ENCODE measurements around the gene RNF126.
"Not testable (repeated sequence)": the region's sequence is repeated elsewhere in the genome, so short reads cannot be mapped to it uniquely, and the experiment has no call there.

The RNF126 gene

DNA sequence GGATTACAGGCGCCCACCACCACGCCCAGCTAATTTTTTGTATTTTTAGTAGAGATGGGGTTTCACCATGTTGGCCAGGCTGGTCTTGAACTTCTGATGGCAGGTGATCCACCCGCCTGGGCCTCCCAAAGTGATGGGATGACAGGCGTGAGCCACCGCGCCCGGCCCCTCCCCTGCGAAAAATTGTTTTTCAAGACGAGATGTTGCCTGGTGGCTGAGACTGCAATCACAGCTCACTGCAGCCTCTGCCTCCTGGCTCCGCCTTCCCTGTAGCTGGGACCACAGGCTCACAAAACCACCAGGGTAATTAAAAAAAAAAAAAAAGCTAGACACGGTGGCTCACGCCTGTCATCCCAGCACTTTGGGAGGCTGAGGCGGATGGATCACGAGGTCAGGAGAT lies 36.9 kb upstream of the RNF126 start:
- H3K4me3 ChIP-seq (ENCODE audit: low read length); H3K27ac ChIP-seq (ENCODE audit: low read length); H3K27me3 ChIP-seq (ENCODE audit: control insufficient read depth, insufficient read depth, low read length); H3K9ac ChIP-seq (ENCODE audit: low read length); H3K36me3 ChIP-seq (ENCODE audit: control insufficient read depth, low read depth, low read length); H3K9me3 ChIP-seq (ENCODE audit: control insufficient read depth, low read depth, low read length); H3K4me1 ChIP-seq (ENCODE audit: control insufficient read depth, low read depth, low read length): not testable (repeated sequence)

DNA sequence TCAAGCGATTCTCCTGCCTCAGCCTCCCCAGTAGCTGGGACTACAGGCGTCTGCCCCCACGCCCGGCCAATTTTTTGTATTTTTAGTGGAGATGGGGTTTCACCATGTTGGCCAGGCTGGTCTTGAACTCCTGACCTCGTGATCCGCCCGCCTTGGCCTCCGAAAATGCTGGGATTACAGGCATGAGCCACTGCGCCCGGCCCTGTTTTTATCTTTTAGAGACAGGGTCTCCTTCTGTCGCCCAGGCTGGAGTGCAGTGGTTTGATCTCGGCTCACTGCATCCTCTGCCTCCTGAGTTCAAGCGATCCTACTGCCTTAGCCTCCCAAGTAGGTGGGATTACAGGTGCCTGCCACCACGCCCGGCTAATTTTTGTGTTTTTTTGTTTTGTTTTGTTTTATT lies 35.5 kb upstream of the RNF126 start:
- not testable (repeated sequence) for H3K27me3 ChIP-seq (ENCODE audit: control insufficient read depth, insufficient read depth, low read length); H3K9ac ChIP-seq (ENCODE audit: low read length); H3K9me3 ChIP-seq (ENCODE audit: control insufficient read depth, low read depth, low read length); H3K4me3 ChIP-seq (ENCODE audit: low read length); H3K27ac ChIP-seq (ENCODE audit: low read length); H3K36me3 ChIP-seq (ENCODE audit: control insufficient read depth, low read depth, low read length); H3K4me1 ChIP-seq (ENCODE audit: control insufficient read depth, low read depth, low read length)

DNA sequence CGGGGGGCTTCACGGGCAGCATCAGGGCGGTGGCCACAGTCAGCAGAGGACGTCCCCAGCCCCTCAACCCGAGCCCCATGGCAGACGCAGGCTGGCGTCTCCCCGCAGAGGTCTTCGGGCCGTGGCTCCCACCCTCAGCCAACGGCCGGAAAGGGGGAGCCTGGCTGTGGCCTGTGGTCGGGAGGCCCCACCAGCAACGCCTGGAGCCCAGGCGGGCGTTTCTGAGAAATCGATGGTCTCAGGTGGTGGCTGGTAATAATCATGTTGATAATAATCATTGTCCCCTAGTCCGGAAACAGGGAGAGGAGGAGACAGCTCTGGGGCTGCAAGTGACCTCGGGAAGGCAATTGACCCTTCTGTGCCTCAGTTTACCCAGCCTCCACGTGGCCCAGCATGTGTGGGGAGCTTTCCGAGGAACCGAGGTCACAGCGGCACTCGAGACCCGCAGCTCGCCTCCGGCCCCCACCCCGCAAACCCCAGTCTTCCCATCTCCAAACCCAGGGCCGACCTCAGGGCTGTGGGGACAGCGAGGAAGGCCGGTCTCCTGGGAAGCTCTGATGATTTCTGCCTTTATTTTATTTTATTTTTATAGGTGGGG lies 32.4 kb upstream of the RNF126 start, which contains the start of gene PRSS57:
PRSS57 (minus strand) TSS at position 101 of the 598 bp plus-strand sequence; CDS start at position 79, 22 bp downstream.
- no peak within 1 kb of the TSS for H3K4me3 ChIP-seq (ENCODE audit: low read length)
- no peak within 1 kb of the TSS for H3K27ac ChIP-seq (ENCODE audit: low read length)
- no peaks in the 10 kb centered on the region for H3K9me3 ChIP-seq (ENCODE audit: control insufficient read depth, low read depth, low read length)
- no peaks in the 10 kb centered on the region for H3K27me3 ChIP-seq (ENCODE audit: control insufficient read depth, insufficient read depth, low read length)
- no peak within 1 kb of the TSS for H3K9ac ChIP-seq (ENCODE audit: low read length)
- H3K36me3 ChIP-seq (ENCODE audit: control insufficient read depth, low read depth, low read length) = no peaks in the 10 kb centered on the region
- no peaks in the 10 kb centered on the region for H3K4me1 ChIP-seq (ENCODE audit: control insufficient read depth, low read depth, low read length)

DNA sequence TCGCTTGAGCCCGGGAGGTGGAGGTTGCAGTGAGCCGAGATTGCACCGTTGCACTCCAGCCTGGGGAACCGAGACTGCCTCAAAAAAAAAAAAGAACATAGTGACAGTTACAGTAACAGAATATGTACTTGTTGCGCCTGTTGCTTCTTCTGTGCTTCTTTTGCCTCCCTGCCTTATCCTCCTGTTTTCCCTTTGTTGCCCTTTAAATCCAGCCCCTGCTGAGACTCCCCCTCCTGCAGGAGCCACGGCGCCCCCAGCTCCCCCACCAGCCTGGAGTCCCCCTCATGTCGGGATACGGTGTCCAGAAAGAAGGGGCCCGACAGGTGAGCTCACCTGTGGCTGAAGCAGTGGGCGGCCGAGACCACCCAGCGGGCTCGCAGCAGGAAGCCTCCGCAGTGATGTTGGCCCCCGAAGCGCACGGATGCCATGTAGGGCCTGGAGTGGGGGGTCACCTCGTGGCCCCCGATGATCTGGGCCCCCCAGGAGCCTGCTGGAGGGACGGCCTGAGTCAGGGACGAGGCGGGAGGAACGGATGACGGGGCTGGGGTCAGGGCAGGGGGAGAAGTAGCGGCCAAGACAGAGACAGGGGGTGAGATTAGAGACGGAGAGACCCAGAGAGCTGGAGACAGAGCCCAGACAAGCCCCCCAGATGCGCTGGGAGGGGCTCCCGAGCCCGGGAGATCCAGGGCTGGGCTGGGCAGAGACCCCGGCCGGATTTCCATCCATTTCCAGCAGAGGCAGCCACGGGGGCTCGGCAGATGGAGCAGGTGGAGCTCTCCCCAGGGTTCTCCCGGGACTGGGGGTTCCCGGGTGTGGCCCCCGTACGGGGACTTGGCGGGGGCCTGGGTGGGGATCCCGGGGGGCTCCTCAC lies 31.7 kb upstream of the RNF126 start:
- no peak overlapping the region for H3K27ac ChIP-seq (ENCODE audit: low read length)
- no peak overlapping the region for H3K4me3 ChIP-seq (ENCODE audit: low read length)
- H3K36me3 ChIP-seq (ENCODE audit: control insufficient read depth, low read depth, low read length) = no peaks in the 10 kb centered on the region
- no peak overlapping the region for H3K9ac ChIP-seq (ENCODE audit: low read length)
- H3K4me1 ChIP-seq (ENCODE audit: control insufficient read depth, low read depth, low read length) = no peaks in the 10 kb centered on the region
- no peaks in the 10 kb centered on the region for H3K9me3 ChIP-seq (ENCODE audit: control insufficient read depth, low read depth, low read length)
- no peaks in the 10 kb centered on the region for H3K27me3 ChIP-seq (ENCODE audit: control insufficient read depth, insufficient read depth, low read length)

DNA sequence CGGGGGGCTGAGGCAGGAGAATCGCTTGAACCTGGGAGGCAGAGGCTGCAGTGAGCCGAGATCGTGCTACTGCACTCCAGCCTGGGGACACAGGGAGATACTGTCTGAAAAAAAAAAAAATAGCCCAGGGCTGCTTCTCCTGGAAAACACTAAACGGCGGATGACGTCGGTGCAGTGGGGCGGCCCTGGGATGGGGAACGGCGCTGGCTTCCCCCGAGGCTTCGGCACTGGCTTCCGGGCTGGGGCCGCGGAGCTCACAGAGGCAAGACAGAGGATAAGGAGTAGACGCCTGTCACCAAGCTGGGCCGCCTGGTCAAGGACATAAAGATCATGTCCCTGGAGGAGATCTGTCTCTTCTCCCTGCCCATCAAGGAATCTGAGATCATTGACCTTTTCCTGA lies 27.2 kb upstream of the RNF126 start:
- Histone ChIP-seq H3K27me3 (ENCODE audit: control insufficient read depth, insufficient read depth, low read length) (no peaks in the 10 kb centered on the region), H3K4me1 (ENCODE audit: control insufficient read depth, low read depth, low read length) (no peaks in the 10 kb centered on the region), H3K36me3 (ENCODE audit: control insufficient read depth, low read depth, low read length) (no peaks in the 10 kb centered on the region), H3K9ac (ENCODE audit: low read length) (no peak overlapping the region), H3K27ac (ENCODE audit: low read length) (no peak overlapping the region), H3K4me3 (ENCODE audit: low read length) (no peak overlapping the region), H3K9me3 (ENCODE audit: control insufficient read depth, low read depth, low read length) (no peaks in the 10 kb centered on the region)

DNA sequence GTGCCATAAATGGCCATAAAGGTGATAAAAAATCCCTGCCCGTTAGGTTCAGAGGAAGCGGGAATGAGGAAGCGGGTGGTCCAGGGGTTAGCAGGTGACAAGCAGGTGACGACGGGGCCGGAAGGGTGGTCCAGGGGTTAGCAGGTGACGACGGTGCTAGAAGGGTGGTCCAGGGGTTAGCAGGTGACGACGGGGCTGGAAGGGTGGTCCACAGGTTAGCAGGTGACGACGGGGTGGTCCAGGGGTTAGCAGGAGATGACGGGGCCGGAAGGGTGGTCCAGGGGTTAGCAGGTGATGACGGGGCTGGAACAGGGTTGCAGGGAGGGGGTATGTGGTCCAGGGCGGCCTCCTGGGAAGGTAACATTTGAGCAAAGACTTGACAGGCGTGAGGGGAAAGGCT lies 26.0 kb upstream of the RNF126 start:
- Histone ChIP-seq H3K36me3 (ENCODE audit: control insufficient read depth, low read depth, low read length) (no peaks in the 10 kb centered on the region), H3K27me3 (ENCODE audit: control insufficient read depth, insufficient read depth, low read length) (no peaks in the 10 kb centered on the region), H3K4me3 (ENCODE audit: low read length) (no peak overlapping the region), H3K27ac (ENCODE audit: low read length) (no peak overlapping the region), H3K4me1 (ENCODE audit: control insufficient read depth, low read depth, low read length) (no peaks in the 10 kb centered on the region), H3K9ac (ENCODE audit: low read length) (no peak overlapping the region), H3K9me3 (ENCODE audit: control insufficient read depth, low read depth, low read length) (no peaks in the 10 kb centered on the region)

DNA sequence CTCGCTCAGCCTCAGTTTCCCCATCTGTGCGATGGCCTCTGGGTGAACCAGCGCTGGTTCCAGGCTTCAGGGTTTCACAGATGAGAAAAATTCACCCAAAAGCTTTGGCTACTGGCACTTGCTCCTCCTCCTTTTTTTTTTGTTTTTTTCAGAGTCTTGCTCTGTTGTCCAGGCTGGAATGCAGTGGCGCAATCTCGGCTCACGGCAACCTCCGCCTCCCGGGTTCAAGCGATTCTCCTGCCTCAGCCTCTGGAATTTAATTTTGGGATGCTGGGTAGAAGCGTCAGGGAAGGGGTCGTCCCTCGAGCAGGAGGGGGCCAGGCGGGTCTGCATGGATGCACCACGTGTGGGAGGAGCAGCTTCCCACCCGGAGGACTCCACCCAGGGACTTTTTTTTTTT lies 25.2 kb upstream of the RNF126 start:
- H3K27ac ChIP-seq (ENCODE audit: low read length) = no peak overlapping the region
- no peaks in the 10 kb centered on the region for H3K27me3 ChIP-seq (ENCODE audit: control insufficient read depth, insufficient read depth, low read length)
- no peaks in the 10 kb centered on the region for H3K36me3 ChIP-seq (ENCODE audit: control insufficient read depth, low read depth, low read length)
- no peak overlapping the region for H3K4me3 ChIP-seq (ENCODE audit: low read length)
- H3K4me1 ChIP-seq (ENCODE audit: control insufficient read depth, low read depth, low read length) = no peaks in the 10 kb centered on the region
- H3K9ac ChIP-seq (ENCODE audit: low read length) = no peak overlapping the region
- H3K9me3 ChIP-seq (ENCODE audit: control insufficient read depth, low read depth, low read length) = no peaks in the 10 kb centered on the region

DNA sequence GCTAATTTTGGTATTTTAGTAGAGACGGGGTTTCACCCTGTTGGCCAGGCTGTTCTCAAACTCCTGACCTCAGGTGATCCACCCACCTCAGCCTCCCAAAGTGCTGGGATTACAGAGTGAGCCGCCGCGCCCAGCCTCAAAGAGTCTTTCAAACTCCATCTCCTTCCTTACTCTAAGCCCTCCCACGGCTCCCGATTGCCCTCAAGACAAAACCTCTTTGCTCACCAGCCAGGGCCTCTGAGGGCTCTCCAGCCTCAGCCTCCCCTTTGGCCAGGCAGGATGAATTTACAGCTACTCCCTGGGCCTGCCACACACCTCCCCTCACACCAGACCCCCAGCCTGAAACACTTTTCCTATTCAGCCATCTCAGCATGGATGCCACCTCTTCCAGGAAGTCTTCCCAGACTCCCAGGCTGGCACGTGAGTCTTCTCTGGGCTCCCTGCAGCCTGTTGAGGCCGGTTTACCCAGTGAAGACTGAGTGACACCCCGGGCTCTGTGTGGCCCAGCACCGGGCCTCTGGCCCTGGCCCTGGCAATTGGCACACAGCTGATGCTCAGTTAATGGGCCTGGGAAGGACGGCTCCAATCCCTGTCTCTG lies 24.7 kb upstream of the RNF126 start:
- H3K9me3 ChIP-seq (ENCODE audit: control insufficient read depth, low read depth, low read length) = no peaks in the 10 kb centered on the region
- H3K9ac ChIP-seq (ENCODE audit: low read length) = no peak overlapping the region
- no peaks in the 10 kb centered on the region for H3K36me3 ChIP-seq (ENCODE audit: control insufficient read depth, low read depth, low read length)
- no peaks in the 10 kb centered on the region for H3K27me3 ChIP-seq (ENCODE audit: control insufficient read depth, insufficient read depth, low read length)
- H3K27ac ChIP-seq (ENCODE audit: low read length) = no peak overlapping the region
- no peaks in the 10 kb centered on the region for H3K4me1 ChIP-seq (ENCODE audit: control insufficient read depth, low read depth, low read length)
- no peak overlapping the region for H3K4me3 ChIP-seq (ENCODE audit: low read length)

DNA sequence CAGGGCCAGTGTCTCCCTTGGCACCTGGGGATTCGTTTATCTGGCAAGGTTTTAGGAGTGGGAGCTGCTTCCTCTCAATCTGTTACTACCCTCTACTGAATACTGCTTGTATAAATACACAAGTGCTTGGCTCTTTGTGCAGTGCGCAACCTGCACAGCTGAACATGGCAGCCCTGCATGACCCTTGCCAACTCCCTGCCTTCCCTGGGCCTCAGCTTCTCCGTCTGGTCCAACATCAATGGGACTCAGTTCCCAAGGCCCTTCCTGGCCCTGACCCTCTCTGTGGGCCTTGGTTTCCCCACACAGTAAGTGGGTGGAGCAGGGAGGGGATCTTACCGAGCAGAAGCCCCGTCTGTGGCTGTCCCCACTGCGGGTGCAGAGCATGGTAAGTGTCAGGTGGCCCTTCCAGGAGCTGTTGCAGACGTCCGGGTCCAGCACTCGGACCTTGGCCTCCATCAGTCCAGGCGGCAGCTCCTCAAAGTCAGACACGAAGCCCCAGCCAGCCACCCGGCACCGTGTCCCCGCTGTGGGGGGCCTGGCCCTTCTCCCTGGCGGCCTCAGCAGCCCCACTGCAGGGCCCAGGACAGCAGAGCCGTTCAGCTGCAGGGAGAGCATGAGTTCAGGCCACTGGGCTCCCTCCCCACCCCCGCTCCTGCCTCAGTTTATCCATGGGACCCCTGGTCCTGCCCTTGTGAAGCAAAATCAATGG lies 23.7 kb upstream of the RNF126 start:
- Histone ChIP-seq H3K36me3 (ENCODE audit: control insufficient read depth, low read depth, low read length) (no peaks in the 10 kb centered on the region), H3K27me3 (ENCODE audit: control insufficient read depth, insufficient read depth, low read length) (no peaks in the 10 kb centered on the region), H3K4me3 (ENCODE audit: low read length) (no peak overlapping the region), H3K27ac (ENCODE audit: low read length) (no peak overlapping the region), H3K9ac (ENCODE audit: low read length) (no peak overlapping the region), H3K9me3 (ENCODE audit: control insufficient read depth, low read depth, low read length) (no peaks in the 10 kb centered on the region), H3K4me1 (ENCODE audit: control insufficient read depth, low read depth, low read length) (no peaks in the 10 kb centered on the region)

DNA sequence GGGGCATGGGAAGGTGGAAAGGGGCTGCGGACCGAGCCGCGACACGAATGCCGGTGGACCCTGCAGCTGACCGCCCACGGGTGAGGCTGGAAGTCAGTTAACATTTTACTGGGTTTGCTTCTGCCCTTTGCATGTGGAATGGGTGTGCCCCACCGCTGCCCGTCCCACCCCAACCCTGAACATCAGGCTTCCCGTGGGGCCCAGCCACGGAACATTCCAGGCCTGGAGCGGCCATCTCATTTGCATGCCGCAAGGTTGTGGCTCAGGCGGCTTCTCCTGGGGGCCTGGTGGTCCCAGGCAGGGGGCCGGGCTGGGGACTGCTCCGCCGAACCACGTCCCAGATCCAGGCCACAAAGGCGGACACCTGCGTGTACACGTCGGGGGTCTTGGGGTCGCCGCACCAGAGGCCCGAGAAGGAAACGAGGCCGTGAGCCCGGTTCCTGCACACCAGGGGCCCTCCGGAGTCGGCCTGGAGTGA lies 22.5 kb upstream of the RNF126 start:
- no peaks in the 10 kb centered on the region for H3K27me3 ChIP-seq (ENCODE audit: control insufficient read depth, insufficient read depth, low read length)
- no peaks in the 10 kb centered on the region for H3K9me3 ChIP-seq (ENCODE audit: control insufficient read depth, low read depth, low read length)
- H3K36me3 ChIP-seq (ENCODE audit: control insufficient read depth, low read depth, low read length) = no peaks in the 10 kb centered on the region
- H3K27ac ChIP-seq (ENCODE audit: low read length) = no peak overlapping the region
- no peak overlapping the region for H3K4me3 ChIP-seq (ENCODE audit: low read length)
- no peak overlapping the region for H3K9ac ChIP-seq (ENCODE audit: low read length)
- H3K4me1 ChIP-seq (ENCODE audit: control insufficient read depth, low read depth, low read length) = no peaks in the 10 kb centered on the region

DNA sequence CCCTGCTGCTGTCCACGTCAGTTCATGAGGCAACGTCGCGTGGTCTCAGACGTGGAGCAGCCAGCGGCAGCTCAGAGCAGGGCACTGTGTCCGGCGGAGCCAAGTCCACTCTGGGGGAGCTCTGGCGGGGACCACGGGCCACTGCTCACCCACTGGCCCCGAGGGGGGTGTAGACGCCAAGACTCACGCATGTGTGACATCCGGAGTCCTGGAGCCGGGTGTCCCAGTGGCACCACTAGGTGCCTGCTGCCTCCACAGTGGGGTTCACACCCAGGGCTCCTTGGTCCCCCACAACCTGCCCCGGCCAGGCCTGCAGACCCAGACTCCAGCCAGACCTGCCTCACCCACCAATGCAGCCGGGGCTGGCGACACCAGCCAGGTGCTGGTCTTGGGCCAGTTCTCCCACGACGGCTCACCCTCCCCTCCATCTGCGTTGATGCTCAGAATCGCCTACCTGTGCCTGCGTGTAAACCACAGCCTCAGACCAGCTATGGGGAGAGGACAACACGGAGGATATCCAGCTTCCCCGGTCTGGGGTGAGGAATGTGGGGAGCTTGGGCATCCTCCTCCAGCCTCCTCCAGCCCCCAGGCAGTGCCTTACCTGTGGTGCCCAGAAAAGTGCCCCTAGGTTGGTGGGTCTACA lies 19.8 kb upstream of the RNF126 start:
- no peaks in the 10 kb centered on the region for H3K36me3 ChIP-seq (ENCODE audit: control insufficient read depth, low read depth, low read length)
- no peaks in the 10 kb centered on the region for H3K4me1 ChIP-seq (ENCODE audit: control insufficient read depth, low read depth, low read length)
- H3K27me3 ChIP-seq (ENCODE audit: control insufficient read depth, insufficient read depth, low read length) = peaks cover 4% of the 10 kb centered on the region
- H3K9ac ChIP-seq (ENCODE audit: low read length) = no peak overlapping the region
- H3K9me3 ChIP-seq (ENCODE audit: control insufficient read depth, low read depth, low read length) = no peaks in the 10 kb centered on the region
- no peak overlapping the region for H3K4me3 ChIP-seq (ENCODE audit: low read length)
- no peak overlapping the region for H3K27ac ChIP-seq (ENCODE audit: low read length)
